Stimulated activated CD8-positive, alpha-beta memory T cell treated with anti-CD3 and anti-CD28 coated beads, Interleukin-15, amount 100 ng/mL, for 48 hours (primary cell): ENCODE results near the gene PANK1.
"Not testable (repeated sequence)": the region's sequence is repeated elsewhere in the genome, so short reads cannot be mapped to it uniquely, and the experiment has no call there.

ENCODE experiments used
- DNase-seq, 2 donors: peaks; one replicate each; pipeline ENCODE4 v3.0.0-alpha.2; 2020; ENCODE audit warnings: low read depth in 2 of 2

PANK1 gene

GRCh38 chr10:89620296-89620695, 24.7 kb downstream of the PANK1 start:
- DNase-seq, result not testable (repeated sequence)

GRCh38 chr10:89615824-89616223, 29.2 kb downstream of the PANK1 start:
- no peak for DNase-seq

GRCh38 chr10:89615112-89615511, 29.9 kb downstream of the PANK1 start:
- DNase-seq, result no peak

GRCh38 chr10:89613582-89613981, 31.5 kb downstream of the PANK1 start:
- DNase-seq, result no peak

- DNase-seq, result no peak
Measured at GRCh38 chr10:89611282-89611681, 33.8 kb downstream of the PANK1 start.

GRCh38 chr10:89609833-89610346, 35.2 kb downstream of the PANK1 start:
- DNase-seq, result no peak

- no peak for DNase-seq
Measured at GRCh38 chr10:89604200-89604599, 40.8 kb downstream of the PANK1 start.

- no peak for DNase-seq
Measured at GRCh38 chr10:89602919-89603318, 42.1 kb downstream of the PANK1 start.

GRCh38 chr10:89601728-89602361, 43.2 kb downstream of the PANK1 start:
- DNase-seq, result no peak

GRCh38 chr10:89600041-89600440, 45.0 kb downstream of the PANK1 start:
- DNase-seq, result no peak

- DNase-seq, result no peak
Measured at GRCh38 chr10:89593043-89593442, 52.0 kb downstream of the PANK1 start.

GRCh38 chr10:89592539-89592938, 52.5 kb downstream of the PANK1 start:
- no peak for DNase-seq

- DNase-seq, result no peak
Measured at GRCh38 chr10:89591796-89592271, 53.2 kb downstream of the PANK1 start.

GRCh38 chr10:89591111-89591795, 53.8 kb downstream of the PANK1 start:
- no peak for DNase-seq

GRCh38 chr10:89590326-89590725, 54.7 kb downstream of the PANK1 start:
- DNase-seq, result no peak

- DNase-seq, result no peak
Measured at GRCh38 chr10:89589101-89589720, 55.8 kb downstream of the PANK1 start.

- no peak for DNase-seq
Measured at GRCh38 chr10:89588671-89589070, 56.4 kb downstream of the PANK1 start.

GRCh38 chr10:89582022-89582421, 63.0 kb downstream of the PANK1 start:
- no peak for DNase-seq

- no peak for DNase-seq
Measured at GRCh38 chr10:89580243-89580642, 64.8 kb downstream of the PANK1 start.

GRCh38 chr10:89576696-89577095, 68.3 kb downstream of the PANK1 start:
- no peak for DNase-seq

GRCh38 chr10:89576022-89576421, 69.0 kb downstream of the PANK1 start:
- no peak for DNase-seq

GRCh38 chr10:89575031-89575430, 70.0 kb downstream of the PANK1 start:
- no peak for DNase-seq

GRCh38 chr10:89574368-89574767, 70.7 kb downstream of the PANK1 start:
- DNase-seq, result no peak
